GM12878 (cell line): Measurements from ENCODE around the gene HRG. TPM values are rescaled to one million over a fixed set of nuclear protein-coding genes. Genes with fewer than 3 reads are reported as not detected.

Experiments
- ATAC-seq: fragments of 200-7000 bp; cut with Tn5 transposase; 3 replicates; pipeline ENCODE4 v1.9.1; 2020; ENCODE audit warnings: mild to moderate bottlenecking, moderate library complexity
- BruUV-seq: library from RNA; stranded (reverse); fragments of 400-500 nt; replicated peaks from 2 replicates; lab custom pipeline; 2021; lab: Mats Ljungman, UMichigan
- CTCF ChIA-PET: fragments of 300-600 bp; sonication (Branson Sonifier 250); formaldehyde crosslinking; extraction: SDS; loops from one replicate; lab custom pipeline; 2021; ENCODE audit warnings: inconsistent platforms; lab: Yijun Ruan, JAX
- POLR2A ChIA-PET: fragments of 350-600 bp; formaldehyde crosslinking; extraction: SDS; loops from one replicate; lab custom pipeline; 2021; ENCODE audit warnings: inconsistent platforms; lab: Charles Lee
- RAD21 ChIA-PET: fragments of 300-600 bp; sonication (Branson Sonifier 250); formaldehyde crosslinking; loops from one replicate; lab custom pipeline; 2023; ENCODE audit warnings: antibody characterized with exemption; ENCODE audit not compliant: unreplicated experiment; lab: Charles Lee
- SMC1A ChIA-PET: fragments of 300-600 bp; sonication (Branson Sonifier 250); formaldehyde crosslinking; loops from one replicate; lab custom pipeline; 2023; ENCODE audit not compliant: unreplicated experiment, uncharacterized antibody; lab: Charles Lee
- DNase-seq: peaks from one replicate; pipeline ENCODE4 v3.0.0-alpha.2; 2011; ENCODE audit warnings: low read depth, low spot score
- FAIRE-seq: peaks from 3 replicates; lab custom pipeline; 2011; peaks lifted over from hg19 to GRCh38; lab: Jason Lieb, UNC
- H2AFZ ChIP-seq: 2 replicates; pipeline ENCODE4 v1.6.0; 2011; ENCODE audit warnings: low read depth, low read length, control low read depth; ENCODE audit not compliant: control insufficient read depth
- H3K27ac ChIP-seq: 2 replicates; pipeline ENCODE4 v1.5.1; 2011; ENCODE audit warnings: control low read depth; ENCODE audit not compliant: control insufficient read depth, insufficient read depth
- H3K27me3 ChIP-seq, 2 experiments: replicated peaks in 1 of 2; 2 replicates each; pipeline versions ENCODE4 v1.6.0 to v1.6.1; 2011; ENCODE audit warnings: low read length in 1 of 2; ENCODE audit not compliant: control insufficient read depth in 2 of 2, insufficient read depth in 2 of 2
- H3K36me3 ChIP-seq, 2 experiments: 2 replicates each; pipeline ENCODE4 v1.5.1; 2011; ENCODE audit warnings: low read length in 1 of 2; ENCODE audit not compliant: control insufficient read depth in 2 of 2, insufficient read depth in 2 of 2
- H3K4me1 ChIP-seq: 2 replicates; pipeline ENCODE4 v1.6.1; 2011; ENCODE audit warnings: mild to moderate bottlenecking, low read length, moderate library complexity, mixed read lengths; ENCODE audit not compliant: control insufficient read depth, insufficient read depth
- H3K4me2 ChIP-seq: 2 replicates; pipeline ENCODE4 v1.6.0; 2011; ENCODE audit warnings: control low read depth; ENCODE audit not compliant: control insufficient read depth, insufficient read depth
- H3K4me3 ChIP-seq: fragments of 200-600 bp; sonication (generic); 2 replicates; pipeline ENCODE4 v1.5.1; 2016
- H3K79me2 ChIP-seq: 2 replicates; pipeline ENCODE4 v1.6.0; 2011; ENCODE audit warnings: low read length; ENCODE audit not compliant: control insufficient read depth, insufficient read depth
- H3K9ac ChIP-seq: 2 replicates; pipeline ENCODE4 v1.8.0; 2011; ENCODE audit warnings: low read length, control low read depth, mixed read lengths; ENCODE audit not compliant: control insufficient read depth, insufficient read depth
- H3K9me3 ChIP-seq: replicated peaks from 3 replicates; pipeline ENCODE4 v1.5.1; 2011; ENCODE audit warnings: mild to moderate bottlenecking, low read length; ENCODE audit not compliant: control insufficient read depth, insufficient read depth
- H4K20me1 ChIP-seq: 2 replicates; pipeline ENCODE4 v1.6.0; 2011; ENCODE audit not compliant: control insufficient read depth, insufficient read depth
- BACH1 ChIP-seq: fragments of 450-650 bp; IDR thresholded peaks from 2 replicates; pipeline ENCODE4 v1.6.1; 2017; ENCODE audit warnings: mild to moderate bottlenecking, borderline replicate concordance
- CHD2 ChIP-seq: IDR thresholded peaks from 2 replicates; pipeline ENCODE4 v1.6.1; 2011; ENCODE audit warnings: low read depth, low read length, improper control_type of control experiment, borderline replicate concordance
- KLF5 ChIP-seq: fragments of 450-650 bp; IDR thresholded peaks from 2 replicates; pipeline ENCODE4 v1.6.1; 2014; ENCODE audit warnings: mild to moderate bottlenecking; ENCODE audit not compliant: partially characterized antibody
- RB1 ChIP-seq: fragments of 450-650 bp; formaldehyde crosslinking; IDR thresholded peaks from 2 replicates; pipeline ENCODE4 v1.6.1; 2017; ENCODE audit warnings: mild to moderate bottlenecking, borderline replicate concordance
- WGBS: methylation state at CpG from one replicate; pipeline ENCODE4 v1.1.6; 2016; ENCODE audit warnings: low lambda C conversion rate; ENCODE audit not compliant: insufficient replicate concordance, insufficient coverage; ENCODE audit errors: missing lambda C conversion rate; 5-methylcytosine and 5-hydroxymethylcytosine counted together
- in situ Hi-C: fragments of 300-500 bp; cut with MboI; formaldehyde crosslinking; loops from 9 replicates; pipeline ENCODE4 v1.14.3; 2018; ENCODE audit warnings: mixed read lengths
- intact Hi-C: fragments of 100-400 bp; cut with micrococcal nuclease; formaldehyde crosslinking; loops from one replicate; pipeline ENCODE4 v1.14.2; 2022; ENCODE audit not compliant: unreplicated experiment
- polyA plus RNA-seq, 11 experiments: library from polyadenylated mRNA; depleted of rRNA in 4 of 11; unstranded in 6 of 11; stranded (reverse) in 5 of 11; fragments of >200 nt; fragmentation: Nextera tagmentation in 4 of 11; fragmentation: Illumina TruSeq in 1 of 11; extraction: Ambion mirVana in 4 of 11; extraction: Trizol in 1 of 11; gene quantifications; 1 replicate in 1 of 11; 2 replicates in 10 of 11; pipeline versions ENCODE4 v1.2.1 to v1.2.3, GENCODE V29; 2011 to 2016; ENCODE audit warnings: inconsistent platforms in 2 of 11, missing spikeins in 2 of 11, low read depth in 1 of 11
- total RNA-seq, 4 experiments: library from RNA; depleted of rRNA in 3 of 4; stranded (reverse); fragments of >200 nt in 3 of 4; fragmentation: Illumina TruSeq in 1 of 4; extraction: Trizol in 1 of 4; gene quantifications; 2 replicates each; pipeline versions ENCODE4 v1.2.1 to v1.2.3, GENCODE V29; 2013 to 2021
- TF ChIP-seq, protein P1 (sequence below): fragments of 450-650 bp; IDR thresholded peaks from 2 replicates; pipeline ENCODE4 v1.6.1; 2016; ENCODE audit warnings: mild to moderate bottlenecking
- TF ChIP-seq, protein P2 (sequence below): fragments of 450-650 bp; IDR thresholded peaks from 2 replicates; pipeline ENCODE4 v1.6.1; 2017; ENCODE audit warnings: mild to moderate bottlenecking

The HRG gene
- total and polyA plus RNA-seq, 10 of the 15 experiments (the other 5 are each of a cell fraction or from before 2014, with no cell fraction given) = 0.21 TPM; not detected in 9

DNA sequence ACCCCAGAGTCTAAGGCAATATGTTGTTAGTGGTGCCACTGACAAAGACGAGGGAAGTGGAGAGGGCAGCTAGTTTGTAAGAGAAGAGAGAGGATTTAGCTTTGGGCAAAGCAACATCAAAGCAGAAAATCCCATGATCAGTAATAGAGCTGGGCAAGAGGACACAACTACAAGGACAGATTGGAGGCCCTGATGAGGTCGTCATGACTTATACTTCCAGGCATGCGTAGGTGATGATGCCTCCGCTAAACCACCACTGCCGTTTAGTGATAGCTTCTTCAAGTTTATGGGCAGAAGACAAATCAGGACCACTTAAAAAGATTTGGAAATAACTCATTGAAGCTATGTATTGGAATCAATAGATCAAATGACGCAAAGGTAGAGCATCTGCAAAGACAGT lies 2.6 kb downstream of the HRG start:
- Histone ChIP-seq H3K9ac (no peak overlapping the region), H3K9me3 (no peaks in the 10 kb centered on the region), H3K4me1 (no peaks in the 10 kb centered on the region), H3K36me3 (no peaks in the 10 kb centered on the region), H3K4me3 (no peak overlapping the region), H2AFZ (no peak overlapping the region), H3K27me3 (peaks cover 0 to 2% of the 10 kb centered on the region in 2 experiments; a peak in 2 of 4 replicates), H3K27ac (no peak overlapping the region), H3K4me2 (no peak overlapping the region), H3K79me2 (no peaks in the 10 kb centered on the region), H4K20me1 (no peaks in the 10 kb centered on the region; the same call in 1 of the 2 replicates)
- TF ChIP-seq KLF5 = no peak
- TF ChIP-seq, protein P1, sequence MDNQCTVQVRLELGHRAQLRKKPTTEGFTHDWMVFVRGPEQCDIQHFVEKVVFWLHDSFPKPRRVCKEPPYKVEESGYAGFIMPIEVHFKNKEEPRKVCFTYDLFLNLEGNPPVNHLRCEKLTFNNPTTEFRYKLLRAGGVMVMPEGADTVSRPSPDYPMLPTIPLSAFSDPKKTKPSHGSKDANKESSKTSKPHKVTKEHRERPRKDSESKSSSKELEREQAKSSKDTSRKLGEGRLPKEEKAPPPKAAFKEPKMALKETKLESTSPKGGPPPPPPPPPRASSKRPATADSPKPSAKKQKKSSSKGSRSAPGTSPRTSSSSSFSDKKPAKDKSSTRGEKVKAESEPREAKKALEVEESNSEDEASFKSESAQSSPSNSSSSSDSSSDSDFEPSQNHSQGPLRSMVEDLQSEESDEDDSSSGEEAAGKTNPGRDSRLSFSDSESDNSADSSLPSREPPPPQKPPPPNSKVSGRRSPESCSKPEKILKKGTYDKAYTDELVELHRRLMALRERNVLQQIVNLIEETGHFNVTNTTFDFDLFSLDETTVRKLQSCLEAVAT = no peak
- TF ChIP-seq, protein P2, sequence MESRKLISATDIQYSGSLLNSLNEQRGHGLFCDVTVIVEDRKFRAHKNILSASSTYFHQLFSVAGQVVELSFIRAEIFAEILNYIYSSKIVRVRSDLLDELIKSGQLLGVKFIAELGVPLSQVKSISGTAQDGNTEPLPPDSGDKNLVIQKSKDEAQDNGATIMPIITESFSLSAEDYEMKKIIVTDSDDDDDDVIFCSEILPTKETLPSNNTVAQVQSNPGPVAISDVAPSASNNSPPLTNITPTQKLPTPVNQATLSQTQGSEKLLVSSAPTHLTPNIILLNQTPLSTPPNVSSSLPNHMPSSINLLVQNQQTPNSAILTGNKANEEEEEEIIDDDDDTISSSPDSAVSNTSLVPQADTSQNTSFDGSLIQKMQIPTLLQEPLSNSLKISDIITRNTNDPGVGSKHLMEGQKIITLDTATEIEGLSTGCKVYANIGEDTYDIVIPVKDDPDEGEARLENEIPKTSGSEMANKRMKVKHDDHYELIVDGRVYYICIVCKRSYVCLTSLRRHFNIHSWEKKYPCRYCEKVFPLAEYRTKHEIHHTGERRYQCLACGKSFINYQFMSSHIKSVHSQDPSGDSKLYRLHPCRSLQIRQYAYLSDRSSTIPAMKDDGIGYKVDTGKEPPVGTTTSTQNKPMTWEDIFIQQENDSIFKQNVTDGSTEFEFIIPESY = no peak
- no peak for TF ChIP-seq CHD2
- TF ChIP-seq RB1 = no peak
- TF ChIP-seq BACH1 = no peak
- ChIA-PET RAD21 (no interaction called here), CTCF (interaction anchor here (1.3 kb wide), 1 partner anchor 153 kb away, joined by 3 read pairs; no protein-coding TSS in a partner anchor), SMC1A (interaction anchor here (1.0 kb wide), 1 partner anchor 25 kb away, joined by 3 read pairs; no protein-coding TSS in a partner anchor), POLR2A (no interaction called here)
- FAIRE-seq = no peak
- no TSS peak for BruUV-seq
- no peak for ATAC-seq
- DNase-seq = no peak
- 67% methylated on average over 6 of the region's 6 CpGs for WGBS
- intact Hi-C loops = no loop called here
- in situ Hi-C loops = no loop called here
